ENCODE measurements around the gene HES7.

HES7 gene

DNA sequence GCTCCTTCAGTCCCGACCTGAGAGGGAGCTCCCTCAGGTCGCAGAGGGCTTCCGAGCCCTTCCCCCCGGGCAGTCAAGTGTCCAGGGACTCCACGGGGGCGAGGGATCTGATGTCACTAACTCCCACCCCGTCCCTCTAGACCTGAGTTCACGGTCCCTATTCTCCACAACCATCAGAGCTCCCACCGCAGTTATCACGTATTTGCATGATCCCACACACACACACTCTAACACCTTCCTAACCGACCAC, 32.0 kb upstream of the HES7 start:
- no peak for FAIRE-seq
- DNase-seq (ENCODE audit: insufficient read length, low spot score): no peak

DNA sequence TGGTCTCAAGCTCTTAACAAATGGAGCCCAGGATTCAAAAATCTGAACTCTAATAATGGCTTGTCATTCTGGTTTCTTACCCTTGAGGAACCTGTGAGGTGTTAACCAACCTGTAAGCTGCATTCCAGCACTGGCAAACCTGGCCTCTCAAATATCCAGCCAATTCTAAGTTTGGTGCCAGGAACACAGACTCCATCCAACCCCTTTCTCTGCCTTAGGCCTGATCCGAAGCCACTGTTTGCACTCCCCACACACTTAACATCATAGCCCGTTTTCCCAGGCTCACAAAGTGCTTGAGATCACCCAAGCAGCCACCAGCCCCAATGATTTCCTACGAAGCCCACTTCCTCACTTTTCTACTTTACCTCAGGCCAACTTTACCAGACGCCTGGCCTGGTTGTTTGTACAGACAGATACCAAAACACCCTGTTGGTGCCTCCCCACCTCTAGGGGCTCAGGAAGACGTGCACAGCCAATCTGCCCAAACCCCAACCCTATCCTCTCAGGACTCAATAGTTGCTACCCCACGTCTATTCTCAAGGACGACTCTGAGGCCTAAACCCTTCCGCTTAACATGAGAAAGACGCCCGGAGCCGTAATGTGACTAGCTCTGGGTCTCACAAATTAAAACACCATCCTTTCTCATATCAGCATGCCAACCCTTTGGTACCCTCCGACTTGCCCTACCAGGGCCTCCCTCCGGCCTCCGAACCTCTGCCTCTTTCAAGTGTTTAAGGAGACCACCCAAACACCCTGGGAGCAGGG, 31.5 kb upstream of the HES7 start:
- FAIRE-seq: no peak
- DNase-seq (ENCODE audit: insufficient read length, low spot score): no peak

DNA sequence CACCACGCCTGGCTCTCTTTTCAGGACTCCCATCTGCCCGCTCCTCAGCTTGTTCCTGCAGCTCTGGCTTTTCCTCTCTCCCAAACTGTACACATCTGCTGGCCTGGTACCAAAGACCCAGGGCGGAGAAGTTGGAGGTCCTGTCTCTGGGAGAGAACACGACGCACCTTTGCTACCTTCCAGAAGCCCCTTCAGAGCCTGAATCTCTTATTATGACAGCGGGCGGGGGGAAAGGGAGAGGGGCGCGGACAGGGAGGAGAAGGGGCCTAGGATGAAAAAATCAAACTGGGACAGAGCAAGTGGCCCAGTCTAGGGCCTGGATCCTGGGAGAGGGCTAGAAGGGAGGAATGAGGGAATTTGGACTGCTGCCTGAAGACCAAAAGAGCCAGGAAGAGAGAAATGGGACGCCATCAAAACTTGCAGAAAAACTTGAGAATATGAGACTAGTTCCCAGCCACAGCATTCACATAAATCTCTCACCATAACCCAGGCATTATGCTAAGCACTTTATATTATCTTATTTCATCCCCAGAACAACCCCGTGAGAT, 30.8 kb upstream of the HES7 start:
- no peak for DNase-seq (ENCODE audit: insufficient read length, low spot score)
- FAIRE-seq: peak; percentile 13

DNA sequence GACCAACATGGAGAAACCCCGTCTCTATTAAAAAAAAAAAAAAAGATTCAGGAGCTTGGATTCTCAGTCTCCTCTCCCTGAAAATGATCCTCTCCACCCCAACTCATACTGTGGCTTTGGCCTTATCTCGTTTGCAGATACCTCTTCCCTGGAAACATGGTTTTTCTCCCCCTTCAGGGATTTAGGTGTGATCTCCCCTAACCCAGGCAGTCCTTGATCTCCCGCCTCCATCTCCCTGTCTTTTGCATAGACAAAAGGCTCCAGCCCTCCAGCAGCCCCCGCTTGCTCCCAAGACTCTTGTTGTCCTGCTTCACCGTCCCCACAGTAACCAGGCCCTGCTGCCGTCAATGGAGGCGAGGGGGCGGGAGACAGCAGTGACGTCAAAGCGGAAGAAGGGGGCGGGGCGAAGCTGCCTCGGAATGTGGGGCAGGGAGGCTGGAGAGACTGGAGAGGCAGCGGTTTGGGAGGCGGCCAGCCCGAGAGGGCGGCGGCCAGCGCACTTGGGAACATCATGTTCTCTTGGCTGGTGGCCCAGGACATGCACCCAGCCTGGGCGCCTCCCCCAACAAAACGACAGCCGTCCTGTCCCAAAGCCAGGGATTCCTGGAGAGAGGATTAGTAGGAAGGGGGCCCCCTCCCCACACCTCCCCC, 30.2 kb upstream of the HES7 start:
- FAIRE-seq: peak; percentile 99

DNA sequence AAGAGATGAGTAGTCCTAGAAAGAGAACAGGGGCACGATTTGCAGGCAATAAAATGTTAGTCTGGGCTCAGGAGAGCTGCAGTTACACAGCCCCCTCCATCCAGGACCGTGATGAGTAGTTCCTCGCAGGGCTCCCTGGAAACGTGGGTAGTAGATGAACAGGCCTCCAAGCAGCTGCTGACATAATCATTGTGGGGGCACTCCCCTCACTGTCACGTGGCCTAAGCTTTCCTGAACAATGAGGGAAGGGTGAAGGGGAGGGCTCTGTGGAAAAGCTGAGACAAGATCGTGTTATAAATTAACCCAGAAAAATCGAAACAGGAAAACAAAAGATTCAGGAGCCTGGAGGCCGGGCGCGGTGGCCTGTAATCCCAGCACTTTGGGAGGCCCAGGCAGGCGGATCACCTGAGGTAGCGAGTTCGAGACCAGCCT, 29.6 kb upstream of the HES7 start:
- FAIRE-seq (no peak), DNase-seq (ENCODE audit: insufficient read length, low spot score) (no peak)

More for the DNA sequence above, 30.2 kb upstream of the HES7 start:
- peak; percentile 90 for DNase-seq (ENCODE audit: insufficient read length, low spot score)

DNA sequence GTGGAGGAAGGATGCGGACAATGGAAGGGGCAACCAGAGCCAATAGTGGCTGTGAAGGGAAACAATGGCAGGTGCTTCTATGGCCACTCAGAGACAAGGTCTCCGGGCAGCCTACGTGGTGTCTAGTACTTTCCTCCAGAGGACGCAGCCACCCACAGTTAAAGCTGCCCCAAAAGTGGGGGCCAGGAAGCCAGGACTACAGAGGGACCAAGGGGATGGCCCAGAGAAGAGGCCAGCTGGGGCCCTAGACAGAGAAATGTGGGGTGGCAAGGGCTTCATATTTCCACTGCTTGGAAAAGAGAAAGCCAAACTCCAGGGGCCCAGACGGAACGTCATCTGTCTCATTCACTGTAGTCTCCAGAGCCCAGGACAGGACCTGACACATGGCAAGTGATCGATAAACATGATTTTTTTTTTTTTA, 29.1 kb upstream of the HES7 start:
- no peak for FAIRE-seq
- DNase-seq (ENCODE audit: insufficient read length, low spot score): no peak

DNA sequence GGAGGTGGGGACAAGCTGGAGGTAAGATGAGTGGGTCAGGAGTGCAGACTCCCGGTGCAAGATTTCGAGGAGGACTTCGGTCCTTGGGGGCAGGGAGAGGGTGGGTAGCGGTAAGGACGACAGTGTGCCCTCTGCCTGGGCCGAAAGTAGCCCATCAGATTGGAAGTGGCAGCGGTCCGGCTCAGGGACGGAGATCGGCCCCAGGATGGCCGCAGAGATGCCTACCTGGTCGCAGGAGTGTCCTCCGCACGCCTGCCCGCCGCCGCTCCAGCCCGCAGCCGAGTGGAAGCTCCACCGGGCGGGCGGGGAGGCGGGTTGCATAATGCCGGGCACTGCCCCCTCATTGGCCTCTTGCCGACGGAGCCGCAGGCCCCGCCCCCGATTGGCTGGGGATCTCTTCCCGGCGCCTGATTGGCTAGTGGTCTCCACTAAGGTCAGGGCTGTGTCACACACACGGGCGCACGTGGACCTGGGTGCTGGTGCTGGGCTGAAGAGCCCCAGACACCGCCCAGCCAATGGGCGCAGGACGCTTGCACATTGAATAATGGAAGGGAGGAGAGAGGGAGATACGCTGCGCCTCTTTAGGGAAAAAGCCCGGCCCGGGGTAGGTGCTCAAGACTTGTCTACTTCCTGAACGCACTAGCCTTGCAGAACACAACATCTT, 28.3 kb upstream of the HES7 start, which contains the start of gene PER1:
TSS of gene PER1 (minus strand) at position 293 of the 664 bp plus-strand sequence. CDS start 1,698 bp downstream, outside the sequence.
- peak; percentile 92 for DNase-seq (ENCODE audit: insufficient read length, low spot score)
- FAIRE-seq: peak; percentile 88

DNA sequence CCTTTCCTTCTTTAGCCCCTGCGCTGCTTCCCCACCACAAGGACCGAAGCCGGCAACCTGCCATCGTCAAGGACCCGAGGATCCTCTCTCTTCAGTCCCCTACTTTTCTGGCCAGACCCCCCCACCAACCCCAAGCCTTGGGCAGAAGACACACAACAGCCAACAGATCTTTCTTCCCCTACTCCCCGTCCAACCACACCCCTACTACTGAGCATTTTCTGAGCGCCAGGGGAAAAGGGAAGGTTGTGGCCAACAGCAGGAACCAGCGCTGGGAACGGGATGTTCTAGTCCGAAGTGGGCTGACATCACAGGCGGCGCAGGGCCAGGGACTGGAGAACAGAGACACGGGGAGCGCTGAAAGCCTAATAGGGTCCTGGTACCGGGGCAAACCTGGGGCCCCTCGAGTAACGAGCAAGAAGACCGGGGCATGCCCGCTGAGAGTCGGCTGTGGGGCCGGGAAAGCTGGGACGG, 27.8 kb upstream of the HES7 start:
- FAIRE-seq (no peak), DNase-seq (ENCODE audit: insufficient read length, low spot score) (no peak)

DNA sequence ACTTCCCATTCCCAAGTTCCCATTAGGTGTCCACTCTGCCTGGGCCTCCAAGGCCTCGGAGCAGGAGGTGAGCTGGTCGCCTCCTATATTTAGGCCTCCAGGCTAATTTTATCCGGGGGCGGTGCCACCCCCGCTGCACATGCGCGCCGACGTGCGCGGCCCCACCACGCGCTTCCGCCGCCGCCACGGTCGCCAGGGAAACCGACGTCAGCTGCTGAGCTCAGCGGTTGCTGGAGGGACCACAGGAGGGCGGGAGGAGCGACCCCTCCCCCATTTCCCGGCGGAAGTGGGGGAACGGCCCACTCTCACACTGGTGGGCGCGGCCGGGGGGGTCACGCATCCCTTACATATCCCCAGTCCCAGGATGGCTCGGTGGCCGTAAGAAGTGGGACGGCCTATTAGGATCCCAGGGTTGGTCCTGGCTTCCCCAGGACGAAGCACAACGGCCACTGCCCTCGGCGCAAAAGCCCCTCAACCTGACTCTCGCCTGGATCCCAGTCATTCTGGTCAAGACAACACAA, 27.3 kb upstream of the HES7 start:
- DNase-seq (ENCODE audit: insufficient read length, low spot score) (peak; percentile 76), FAIRE-seq (peak; percentile 86)

DNA sequence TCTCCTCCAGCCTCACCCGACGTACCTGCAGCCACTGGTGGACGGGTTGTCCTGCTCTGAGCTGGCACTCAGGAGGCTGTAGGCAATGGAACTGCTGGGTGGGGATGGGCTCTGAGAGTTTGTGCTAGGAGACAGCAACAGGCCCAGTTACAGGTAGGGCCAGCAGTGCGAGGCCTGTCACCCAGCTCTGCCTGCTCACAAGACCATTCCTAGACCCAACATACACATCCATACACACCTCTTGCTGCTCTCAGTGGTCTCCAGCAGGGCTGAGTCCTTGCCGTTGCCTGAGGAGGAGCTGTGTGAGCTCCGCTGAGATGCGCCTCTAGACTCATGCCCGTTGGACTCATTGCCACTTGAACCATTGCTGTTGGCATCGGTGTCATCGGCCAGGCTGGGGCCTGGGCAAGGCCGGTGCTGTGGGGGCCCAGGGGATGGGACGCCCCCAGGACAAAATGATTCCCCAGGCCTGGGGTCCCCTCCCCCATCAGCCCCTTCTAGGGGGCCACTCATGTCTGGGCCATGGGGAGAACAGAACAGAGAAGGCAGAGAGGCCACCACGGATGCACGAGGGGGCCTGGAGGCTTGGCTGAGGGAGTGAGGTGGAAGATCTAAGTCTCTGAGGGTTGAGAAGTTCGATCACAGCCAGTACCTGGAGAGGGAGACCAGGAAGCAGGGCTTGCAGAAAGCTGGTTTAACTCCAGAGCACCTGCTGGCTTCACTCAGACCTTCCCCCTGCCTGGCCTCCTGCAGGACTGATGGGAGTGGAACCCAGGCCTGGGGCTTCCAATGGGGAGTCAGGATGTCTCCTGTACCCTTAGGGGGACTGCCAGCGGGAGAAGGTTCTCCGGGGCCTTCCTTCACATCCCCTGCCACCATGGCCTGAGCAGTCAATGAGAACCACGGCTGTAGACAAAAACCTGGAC, 26.6 kb upstream of the HES7 start:
- no peak for DNase-seq (ENCODE audit: insufficient read length, low spot score)

DNA sequence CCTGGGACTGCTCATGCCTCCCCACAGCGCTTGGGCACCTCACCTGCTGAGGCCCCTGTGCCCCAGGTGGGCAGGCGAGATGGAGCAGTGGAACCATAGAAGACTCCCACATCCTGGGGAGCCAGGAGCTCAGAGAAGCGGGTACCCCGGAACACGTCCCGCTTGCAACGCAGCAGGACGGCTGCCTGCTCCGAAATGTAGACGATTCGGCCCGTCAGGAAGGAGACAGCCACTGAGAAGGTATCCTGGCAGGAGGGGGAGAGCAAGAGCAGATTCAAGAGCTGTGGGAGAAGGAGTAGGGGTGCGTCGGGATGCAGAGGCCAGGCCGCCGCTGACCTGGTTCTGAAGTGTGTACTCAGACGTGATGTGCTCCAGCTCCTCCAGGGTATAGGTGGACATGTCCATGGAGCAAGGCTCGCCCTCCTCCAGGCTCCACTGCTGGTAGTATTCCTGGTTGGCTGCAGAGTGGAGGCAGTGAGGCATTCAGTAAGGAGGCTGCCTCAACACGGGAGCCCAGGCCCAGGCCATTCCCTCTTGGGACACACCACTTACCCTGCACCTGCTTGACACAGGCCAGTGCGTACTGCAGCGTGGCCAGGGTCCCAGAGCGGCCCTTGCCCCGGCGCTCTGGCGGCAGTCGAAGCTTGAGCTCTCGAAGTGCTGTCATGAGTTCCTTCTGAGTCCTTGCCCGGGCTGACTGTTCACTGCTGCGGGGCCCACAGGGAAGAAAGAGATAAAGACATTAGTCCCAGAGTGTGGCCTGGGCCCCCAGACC, 25.7 kb upstream of the HES7 start:
- FAIRE-seq: peak; percentile 26

More for the DNA sequence above, 26.6 kb upstream of the HES7 start:
- FAIRE-seq: peak; percentile 4

DNA sequence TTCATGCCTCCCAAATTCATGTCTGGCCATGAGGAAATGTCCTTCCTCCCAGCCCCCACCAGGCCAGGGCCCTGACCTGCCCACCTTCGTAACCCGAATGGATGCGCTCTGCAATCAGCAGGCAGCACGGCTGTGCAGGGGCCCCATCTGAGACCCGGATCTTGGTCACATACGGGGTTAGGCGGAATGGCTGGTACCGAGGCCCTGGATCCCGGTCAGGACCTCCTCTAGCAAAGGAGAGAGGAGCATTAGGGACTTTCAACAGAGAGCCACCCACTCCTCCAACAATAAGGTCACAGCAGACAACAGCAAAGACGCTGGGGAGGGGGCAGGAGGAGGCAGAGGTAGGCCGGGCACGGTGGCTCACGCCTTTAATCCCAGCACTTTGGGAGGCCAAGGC, 24.7 kb upstream of the HES7 start:
- DNase-seq (ENCODE audit: insufficient read length, low spot score) (no peak), FAIRE-seq (no peak)

More for the DNA sequence above, 25.7 kb upstream of the HES7 start:
- no peak for DNase-seq (ENCODE audit: insufficient read length, low spot score)

DNA sequence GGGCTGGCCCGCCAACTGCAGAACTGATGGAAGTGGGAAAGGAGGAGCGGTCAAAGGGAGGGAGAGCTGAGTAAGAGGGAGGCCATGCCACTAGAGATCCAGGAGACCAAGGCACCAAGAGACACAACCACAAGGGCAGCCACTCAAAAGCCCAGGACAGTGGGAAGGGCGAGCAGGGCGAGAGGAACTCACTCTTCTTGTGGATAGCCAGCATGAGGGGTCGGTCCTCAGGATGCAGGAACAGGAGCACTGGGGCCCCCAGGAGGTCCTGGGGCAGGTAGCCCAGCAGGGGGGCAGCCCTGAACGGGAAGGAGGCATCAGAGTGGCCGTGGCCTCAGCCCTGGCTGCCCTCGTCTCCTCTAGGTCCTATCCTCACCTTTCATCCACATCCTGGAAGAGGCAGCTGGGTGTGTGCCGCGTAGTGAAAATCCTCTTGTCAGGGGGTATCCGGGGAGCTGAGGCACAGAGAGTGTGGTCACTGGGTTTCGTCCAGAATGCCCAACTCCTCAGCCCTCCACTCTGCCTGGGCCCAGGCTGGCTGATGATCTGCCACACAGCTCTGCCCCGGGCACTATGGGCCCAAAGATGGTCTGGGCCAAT, 24.0 kb upstream of the HES7 start:
- FAIRE-seq: no peak
- no peak for DNase-seq (ENCODE audit: insufficient read length, low spot score)

DNA sequence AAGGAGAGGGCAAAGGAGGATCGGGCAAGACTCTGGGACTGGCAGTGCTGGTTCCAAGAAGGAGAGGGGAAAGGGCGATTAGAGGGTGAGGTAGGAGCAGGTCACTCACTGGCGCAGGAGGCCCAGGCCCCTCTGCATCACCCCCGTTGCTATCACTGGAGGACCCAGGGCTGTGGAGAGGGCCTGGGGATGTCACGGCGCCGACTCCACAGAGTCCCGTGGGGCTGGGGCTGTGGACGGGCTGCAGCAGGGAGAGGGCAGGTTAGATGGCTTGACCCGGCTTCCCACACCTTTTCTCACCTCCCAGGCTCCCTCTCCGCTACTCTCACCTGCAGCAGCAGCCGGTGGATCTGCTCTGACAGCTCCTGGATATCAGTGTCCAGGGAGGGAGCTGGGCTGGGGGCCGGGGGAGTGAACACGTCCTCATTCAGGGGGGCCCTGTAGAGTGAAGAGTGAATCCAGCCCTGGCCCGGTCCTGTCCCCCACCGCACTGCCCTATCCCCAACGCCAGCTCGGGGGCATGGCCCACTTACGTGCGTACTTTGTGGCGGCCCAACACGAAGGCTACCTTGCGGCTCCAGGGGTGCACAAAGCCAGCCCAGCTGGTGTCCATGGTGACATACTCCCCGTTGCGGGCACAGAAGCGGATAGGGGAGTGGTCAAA, 23.4 kb upstream of the HES7 start:
- FAIRE-seq (no peak), DNase-seq (ENCODE audit: insufficient read length, low spot score) (no peak)

DNA sequence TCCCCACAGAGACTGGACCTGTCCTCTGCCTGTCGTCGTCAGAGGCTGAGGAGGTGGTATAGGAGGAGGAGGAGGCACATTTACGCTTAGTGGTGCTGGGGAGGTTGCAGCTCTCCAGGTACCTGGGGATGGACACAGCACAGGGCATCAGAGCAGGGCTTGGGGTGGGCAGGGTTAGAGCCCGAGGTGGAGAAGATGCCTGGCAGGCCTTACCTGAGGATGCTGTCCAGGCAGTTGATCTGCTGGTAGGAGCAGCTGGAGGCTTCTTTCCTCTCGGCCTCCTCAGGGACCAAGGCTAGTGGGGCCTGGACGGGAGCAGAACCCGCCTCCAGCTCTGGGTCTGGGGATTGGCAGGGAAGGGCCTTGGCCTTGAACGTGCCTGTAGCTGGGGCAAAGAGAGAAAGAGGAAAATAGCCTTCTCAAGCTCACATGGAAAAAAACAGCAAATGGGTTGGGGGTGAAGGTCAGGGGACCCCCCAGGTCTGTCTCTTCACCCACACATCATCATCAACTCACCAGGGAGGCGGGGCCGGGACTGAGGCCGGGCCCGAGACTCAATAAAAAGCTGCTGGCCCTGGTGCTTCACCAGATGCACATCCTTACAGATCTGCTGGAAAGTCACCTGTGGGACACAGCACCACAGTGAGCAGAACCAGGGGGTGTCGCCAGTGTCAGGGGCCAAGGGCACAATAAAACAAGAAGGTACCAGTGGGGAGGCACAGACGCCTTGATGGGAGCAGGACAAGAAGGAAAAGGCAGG, 22.7 kb upstream of the HES7 start:
- FAIRE-seq: no peak
- DNase-seq (ENCODE audit: insufficient read length, low spot score): no peak

DNA sequence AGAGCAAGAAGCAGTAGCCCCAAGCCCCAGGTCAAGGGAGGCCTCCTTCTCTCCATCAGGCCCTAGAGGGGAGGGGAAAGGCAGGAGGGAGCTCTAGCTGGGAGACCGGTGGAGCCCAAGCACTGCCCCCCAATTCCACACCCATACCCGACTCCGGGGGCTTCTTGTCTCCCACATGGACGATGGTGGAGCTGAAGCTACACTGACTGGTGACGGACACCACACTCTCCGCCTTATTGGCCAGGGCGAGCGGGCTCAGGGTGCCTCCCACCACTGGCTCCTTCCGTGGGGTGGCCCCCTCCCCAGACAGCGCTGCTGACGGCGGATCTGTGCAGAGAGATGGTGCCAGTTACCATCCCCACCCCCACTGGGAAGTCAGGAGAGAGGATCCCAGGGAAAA, 21.9 kb upstream of the HES7 start:
- DNase-seq (ENCODE audit: insufficient read length, low spot score) (no peak), FAIRE-seq (no peak)

DNA sequence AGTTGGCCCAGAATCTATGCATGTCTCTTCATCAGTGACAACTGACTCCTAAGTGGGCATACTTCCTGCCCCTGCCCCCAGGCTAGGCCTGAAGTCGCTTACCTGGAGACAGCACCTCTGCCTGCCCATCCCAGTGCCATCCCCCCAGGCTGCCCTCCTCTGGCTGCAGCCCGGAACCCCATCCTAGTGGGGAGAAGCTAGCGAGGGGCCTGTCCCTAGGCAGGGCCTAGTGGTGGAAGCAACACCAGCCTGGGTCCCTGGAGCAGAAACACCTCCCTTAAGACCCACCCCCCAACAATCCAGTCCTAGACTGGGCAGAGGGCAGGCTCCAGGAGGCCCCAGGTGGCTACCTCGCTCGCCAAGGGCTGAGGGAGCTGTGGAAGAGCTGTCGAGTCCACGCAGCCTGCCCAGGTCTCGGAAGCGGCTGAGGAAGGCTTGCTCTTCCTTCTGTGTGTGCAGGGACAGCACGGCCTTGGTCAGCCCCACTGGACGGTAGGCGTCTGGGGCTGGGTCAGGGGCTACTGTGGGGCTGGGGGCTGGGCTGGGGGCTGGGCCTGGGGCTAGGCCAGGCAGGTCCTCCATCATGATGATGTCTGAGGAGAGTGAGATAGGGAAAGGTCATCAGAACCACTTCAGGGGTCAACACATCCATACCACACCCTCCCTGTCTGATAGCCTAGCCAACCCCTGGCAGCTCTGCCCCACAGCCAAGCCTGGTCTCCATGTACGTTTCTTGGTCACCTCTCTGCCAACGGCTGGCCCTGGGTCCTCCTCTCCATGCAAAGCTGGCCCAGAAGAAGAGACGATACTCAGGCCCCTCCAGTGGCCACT, 20.7 kb upstream of the HES7 start:
- DNase-seq (ENCODE audit: insufficient read length, low spot score) (no peak), FAIRE-seq (no peak)

Data from HTR-8/SVneo (cell line).